Esophagus muscularis mucosa (tissue), 4 donors: Measurements from ENCODE around the gene TSPAN32. TPM values are rescaled to one million over a fixed set of nuclear protein-coding genes. Genes with fewer than 3 reads are reported as not detected.
"Not testable (repeated sequence)": the region's sequence is repeated elsewhere in the genome, so short reads cannot be mapped to it uniquely, and the experiment has no call there.

ENCODE experiments used
- DNase-seq: peaks from one replicate; pipeline ENCODE4 v3.0.0-alpha.2; 2017; ENCODE audit errors: extremely low spot score
- H3K27ac ChIP-seq, 4 donors: fragments of 200-600 bp; sonication (generic); replicated peaks in 1 of 4; 1 replicate in 3 of 4; 2 replicates in 1 of 4; pipeline ENCODE4 v1.5.1; 2016 to 2019; ENCODE audit warnings: mild to moderate bottlenecking in 1 of 4
- H3K27me3 ChIP-seq, 4 donors: fragments of 200-600 bp; sonication (generic); one replicate each; pipeline versions ENCODE4 v1.5.1 to v1.6.0; 2016 to 2019
- H3K36me3 ChIP-seq, 4 donors: fragments of 200-600 bp; sonication (generic); one replicate each; pipeline ENCODE4 v1.5.1; 2016 to 2019
- H3K4me1 ChIP-seq, 4 donors: fragments of 200-600 bp; sonication (generic); one replicate each; pipeline ENCODE4 v1.5.1; 2016 to 2019
- H3K4me3 ChIP-seq, 4 donors: fragments of 200-600 bp; sonication (generic); 1 replicate in 2 of 4; 2 replicates in 2 of 4; pipeline ENCODE4 v1.5.1; 2016 to 2019; ENCODE audit warnings: mild to moderate bottlenecking in 4 of 4, moderate library complexity in 1 of 4
- H3K9me3 ChIP-seq, 4 donors: fragments of 200-600 bp; sonication (generic); 1 replicate in 3 of 4; 2 replicates in 1 of 4; pipeline ENCODE4 v1.5.1; 2016 to 2019
- EP300 ChIP-seq: sonication (generic); formaldehyde crosslinking; IDR thresholded peaks from one replicate; pipeline ENCODE4 v1.6.1; 2017; ENCODE audit warnings: antibody characterized with exemption
- POLR2A ChIP-seq: fragments of 450-650 bp; IDR thresholded peaks from one replicate; pipeline ENCODE4 v1.6.1; 2017; ENCODE audit warnings: antibody characterized with exemption, moderate library complexity, mild to moderate bottlenecking, low read depth
- POLR2AphosphoS5 ChIP-seq, 2 donors: sonication (generic); formaldehyde crosslinking; IDR thresholded peaks; one replicate each; pipeline ENCODE4 v1.6.1; 2017; ENCODE audit warnings: antibody characterized with exemption in 2 of 2
- WGBS: methylation state at CpG from one replicate; pipeline ENCODE4 v1.1.5; 2018; 5-methylcytosine and 5-hydroxymethylcytosine counted together
- intact Hi-C: fragments of 100-400 bp; cut with DNase I; formaldehyde crosslinking; loops from one replicate; pipeline ENCODE4 v1.15.1; 2023
- total RNA-seq, 4 donors: library from RNA; depleted of rRNA; stranded (reverse); fragments of >200 nt; gene quantifications; one replicate each; pipeline versions ENCODE4 v1.1.0 to v1.2.1, GENCODE V29; 2016
- TF ChIP-seq, protein P1 (sequence below), 3 experiments: fragments of 200-600 bp in 2 of 3; fragments of 450-650 bp in 1 of 3; sonication (generic) in 2 of 3; IDR thresholded peaks; one replicate each; pipeline ENCODE4 v1.5.1; 2017 to 2019; ENCODE audit warnings: antibody characterized with exemption in 3 of 3, mild to moderate bottlenecking in 2 of 3, moderate library complexity in 1 of 3

The TSPAN32 gene
- total RNA-seq, 4 donors from 2014 or later = 0.52 to 3.5 (median 1.2) TPM; not detected in 1

DNA sequence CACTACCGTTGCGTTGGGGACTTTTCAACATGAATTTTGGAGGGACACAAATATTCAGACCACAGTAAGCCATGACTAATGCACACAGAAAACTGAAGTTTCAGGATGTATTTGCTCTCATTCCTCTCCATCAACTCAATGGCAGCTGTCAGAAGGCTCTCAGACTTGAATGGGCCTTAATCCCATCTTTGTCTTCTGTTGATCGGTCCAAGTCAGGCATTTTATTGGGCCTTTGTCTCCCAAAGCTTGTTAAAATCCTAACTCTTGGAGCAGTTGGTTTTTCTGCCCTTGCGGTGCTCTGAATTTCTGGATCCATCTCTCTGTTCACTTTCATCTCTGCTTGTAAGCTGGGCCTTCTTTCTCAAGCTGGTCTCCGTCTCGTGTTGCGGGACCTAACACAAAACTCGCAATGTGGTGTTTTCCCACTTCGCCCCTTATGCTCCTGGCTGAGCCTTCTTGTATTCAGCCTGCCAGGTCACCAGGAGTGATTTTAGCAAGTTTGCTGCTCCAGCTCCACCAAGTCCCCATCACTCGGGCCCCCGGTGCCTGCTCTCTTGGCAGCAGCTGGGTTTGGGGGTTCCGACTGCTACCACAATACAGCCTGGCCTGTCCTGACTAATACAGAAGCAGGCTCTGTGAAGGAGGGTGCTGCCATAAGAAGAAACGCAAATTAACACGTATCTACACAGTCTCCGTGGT is 27.0 kb downstream of the TSPAN32 start:
- TF ChIP-seq EP300 (no peak), POLR2A (no peak), POLR2AphosphoS5 (IDR thresholded peaks at IDR 0.05) (no peak)
- TF ChIP-seq, protein P1, sequence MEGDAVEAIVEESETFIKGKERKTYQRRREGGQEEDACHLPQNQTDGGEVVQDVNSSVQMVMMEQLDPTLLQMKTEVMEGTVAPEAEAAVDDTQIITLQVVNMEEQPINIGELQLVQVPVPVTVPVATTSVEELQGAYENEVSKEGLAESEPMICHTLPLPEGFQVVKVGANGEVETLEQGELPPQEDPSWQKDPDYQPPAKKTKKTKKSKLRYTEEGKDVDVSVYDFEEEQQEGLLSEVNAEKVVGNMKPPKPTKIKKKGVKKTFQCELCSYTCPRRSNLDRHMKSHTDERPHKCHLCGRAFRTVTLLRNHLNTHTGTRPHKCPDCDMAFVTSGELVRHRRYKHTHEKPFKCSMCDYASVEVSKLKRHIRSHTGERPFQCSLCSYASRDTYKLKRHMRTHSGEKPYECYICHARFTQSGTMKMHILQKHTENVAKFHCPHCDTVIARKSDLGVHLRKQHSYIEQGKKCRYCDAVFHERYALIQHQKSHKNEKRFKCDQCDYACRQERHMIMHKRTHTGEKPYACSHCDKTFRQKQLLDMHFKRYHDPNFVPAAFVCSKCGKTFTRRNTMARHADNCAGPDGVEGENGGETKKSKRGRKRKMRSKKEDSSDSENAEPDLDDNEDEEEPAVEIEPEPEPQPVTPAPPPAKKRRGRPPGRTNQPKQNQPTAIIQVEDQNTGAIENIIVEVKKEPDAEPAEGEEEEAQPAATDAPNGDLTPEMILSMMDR (IDR thresholded peaks at IDR 0.05) = no peak
- DNase-seq = no peak
- WGBS = 97% methylated on average over 13 of the region's 15 CpGs
- H3K9me3 ChIP-seq = no peaks in the 10 kb centered on the region
- H3K27me3 ChIP-seq = no peaks in the 10 kb centered on the region
- no peaks in the 10 kb centered on the region for H3K36me3 ChIP-seq
- intact Hi-C loops = no loop called here
- no peak overlapping the region for H3K4me3 ChIP-seq
- H3K4me1 ChIP-seq = peaks cover 0 to 10% (median 9%) of the 10 kb centered on the region in 4 donors
- no peak overlapping the region for H3K27ac ChIP-seq

DNA sequence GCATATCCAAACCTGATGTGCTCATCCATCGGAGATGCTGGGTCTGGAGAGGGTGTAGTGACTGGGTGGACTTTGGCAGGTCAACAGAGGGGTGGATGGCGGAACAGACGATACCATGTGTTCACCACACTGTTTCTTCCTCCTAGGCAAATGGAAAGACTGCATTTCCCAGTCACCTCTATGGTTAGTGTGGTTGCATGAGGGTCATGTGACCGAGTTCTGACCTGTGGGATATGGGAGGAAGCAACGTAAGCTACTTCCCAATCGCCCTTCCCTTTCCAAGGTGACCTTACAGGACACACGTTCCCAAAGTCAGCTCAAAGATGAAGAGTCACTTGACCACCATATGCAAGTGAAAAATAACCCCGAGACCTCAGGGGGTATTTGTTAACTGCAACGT is 27.7 kb downstream of the TSPAN32 start:
- no peak overlapping the region for H3K27ac ChIP-seq
- intact Hi-C loops = no loop called here
- H3K4me3 ChIP-seq = no peak overlapping the region
- H3K27me3 ChIP-seq = no peaks in the 10 kb centered on the region
- TF ChIP-seq POLR2AphosphoS5 (IDR thresholded peaks at IDR 0.05) = no peak
- TF ChIP-seq POLR2A = no peak
- TF ChIP-seq, protein P1 (IDR thresholded peaks at IDR 0.05) = no peak
- TF ChIP-seq EP300 = no peak
- peaks cover 0 to 10% (median 9%) of the 10 kb centered on the region in 4 donors for H3K4me1 ChIP-seq
- 84% methylated on average over 9 of the region's 9 CpGs for WGBS
- H3K9me3 ChIP-seq = no peaks in the 10 kb centered on the region
- no peak for DNase-seq
- H3K36me3 ChIP-seq = no peaks in the 10 kb centered on the region

DNA sequence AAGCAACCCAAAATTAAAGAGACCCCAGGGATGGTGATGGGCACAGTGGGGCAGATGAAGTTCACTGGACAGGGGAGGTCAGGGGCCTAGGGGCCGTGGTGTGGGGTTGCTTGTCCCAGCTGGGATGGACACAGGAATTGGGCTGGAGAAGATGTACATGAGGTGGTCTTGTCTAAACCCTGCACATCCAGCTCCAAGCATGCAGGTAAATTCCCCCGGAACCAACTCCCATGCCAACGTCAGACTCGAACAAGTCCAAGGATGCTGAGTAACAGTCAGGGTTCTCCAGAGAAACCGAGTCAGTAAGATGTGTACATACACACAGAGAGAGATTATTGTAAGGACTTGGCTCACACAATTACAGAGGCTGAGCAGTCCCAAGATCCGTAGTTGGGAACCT is 28.9 kb downstream of the TSPAN32 start:
- H3K36me3 ChIP-seq = no peaks in the 10 kb centered on the region
- no peak overlapping the region for H3K27ac ChIP-seq
- H3K9me3 ChIP-seq = no peaks in the 10 kb centered on the region
- 93% methylated on average over 6 of the region's 6 CpGs for WGBS
- no peaks in the 10 kb centered on the region for H3K27me3 ChIP-seq
- H3K4me1 ChIP-seq = peaks cover 0 to 5% (median 4%) of the 10 kb centered on the region in 4 donors
- TF ChIP-seq, protein P1 (IDR thresholded peaks at IDR 0.05) = no peak
- TF ChIP-seq POLR2A = no peak
- no peak for TF ChIP-seq POLR2AphosphoS5 (IDR thresholded peaks at IDR 0.05)
- no peak for TF ChIP-seq EP300
- intact Hi-C loops = no loop called here
- no peak for DNase-seq
- H3K4me3 ChIP-seq = no peak overlapping the region

DNA sequence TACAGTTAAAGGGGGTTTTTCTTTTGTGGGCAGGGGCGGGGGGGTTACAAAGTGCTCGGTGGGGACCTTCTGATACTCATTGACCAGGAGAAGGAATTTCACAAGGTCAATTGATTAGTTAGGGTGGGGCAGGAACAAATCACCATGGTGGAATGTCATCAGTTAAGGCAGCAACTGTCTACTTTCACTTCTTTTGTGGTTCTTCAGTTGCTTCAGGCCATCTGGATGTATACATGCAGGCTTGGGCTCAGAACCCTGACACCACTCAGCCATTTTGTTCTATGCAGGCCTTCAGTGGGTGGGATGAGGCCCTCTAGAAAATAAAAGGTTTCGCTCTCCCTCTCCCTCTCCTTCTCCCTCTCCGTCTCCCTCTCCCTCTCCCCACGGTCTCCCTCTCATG is 29.6 kb downstream of the TSPAN32 start:
- TF ChIP-seq POLR2AphosphoS5 (IDR thresholded peaks at IDR 0.05) (no peak), EP300 (no peak), POLR2A (no peak)
- TF ChIP-seq, protein P1 (IDR thresholded peaks at IDR 0.05) = no peak
- Histone ChIP-seq H3K27me3 (no peaks in the 10 kb centered on the region), H3K9me3 (no peaks in the 10 kb centered on the region), H3K4me3 (no peak overlapping the region), H3K36me3 (no peaks in the 10 kb centered on the region), H3K27ac (no peak overlapping the region), H3K4me1 (peaks cover 0 to 3% (median 0%) of the 10 kb centered on the region in 4 donors)
- WGBS = 92% methylated on average over 5 of the region's 5 CpGs
- intact Hi-C loops = no loop called here
- DNase-seq = no peak

DNA sequence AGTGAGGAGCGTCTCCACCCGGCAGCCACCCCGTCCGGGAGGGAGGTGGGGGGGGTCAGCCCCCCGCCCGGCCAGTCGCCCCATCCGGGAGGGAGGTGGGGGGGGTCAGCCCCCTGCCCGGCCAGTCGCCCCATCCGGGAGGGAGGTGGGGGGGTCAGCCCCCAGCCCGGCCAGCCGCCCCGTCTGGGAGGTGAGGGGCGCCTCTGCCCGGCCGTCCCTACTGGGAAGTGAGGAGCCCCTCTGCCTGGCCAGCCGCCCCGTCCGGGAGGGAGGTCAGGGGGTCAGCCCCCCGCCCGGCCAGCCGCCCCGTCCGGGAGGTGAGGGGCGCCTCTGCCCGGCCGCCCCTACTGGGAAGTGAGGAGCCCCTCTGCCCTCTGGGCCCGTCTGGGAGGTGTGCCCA is 30.8 kb downstream of the TSPAN32 start:
- H3K27me3 ChIP-seq, H3K4me3 ChIP-seq, H3K9me3 ChIP-seq, intact Hi-C loops, H3K4me1 ChIP-seq, H3K27ac ChIP-seq, H3K36me3 ChIP-seq, DNase-seq: not testable (repeated sequence)
- WGBS = 100% methylated on average over 2 of the region's 29 CpGs

DNA sequence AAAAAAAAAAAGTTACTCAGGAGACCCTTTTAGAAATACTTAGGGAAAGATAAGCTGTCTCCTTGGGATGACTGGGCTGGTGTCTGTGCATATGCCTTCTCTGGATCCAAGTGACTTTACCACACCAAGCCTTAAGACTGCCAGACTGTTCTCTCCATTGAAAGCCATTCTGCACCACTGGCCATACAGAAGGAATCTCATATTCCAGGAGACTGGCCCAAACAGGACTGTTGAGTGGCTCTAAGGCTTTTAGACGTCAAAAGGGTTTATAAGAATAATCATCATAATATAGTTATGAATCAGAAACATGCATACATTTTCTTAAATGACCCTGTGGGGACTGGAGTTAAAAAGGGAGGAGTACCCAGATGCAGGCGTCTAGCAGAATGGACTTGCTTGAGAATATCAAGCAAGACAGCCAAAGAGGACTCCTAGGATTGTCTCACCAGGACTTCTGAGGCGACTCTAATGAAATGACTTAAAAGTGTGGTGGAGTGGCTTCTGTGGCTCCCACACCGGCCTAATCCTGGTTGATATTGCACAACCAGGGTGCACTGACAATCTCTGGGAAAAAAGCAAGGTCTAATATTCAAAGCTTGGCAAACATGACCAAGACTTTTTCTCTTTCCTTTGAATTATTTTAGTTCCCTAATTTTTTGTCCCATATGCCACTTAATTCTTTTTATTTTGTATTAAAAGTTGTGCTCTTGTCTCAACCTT is 31.8 kb downstream of the TSPAN32 start:
- H3K9me3 ChIP-seq, DNase-seq, intact Hi-C loops, H3K4me3 ChIP-seq, H3K36me3 ChIP-seq, H3K27me3 ChIP-seq, H3K27ac ChIP-seq, H3K4me1 ChIP-seq: not testable (repeated sequence)
- WGBS = 75% methylated on average over 2 of the region's 4 CpGs

DNA sequence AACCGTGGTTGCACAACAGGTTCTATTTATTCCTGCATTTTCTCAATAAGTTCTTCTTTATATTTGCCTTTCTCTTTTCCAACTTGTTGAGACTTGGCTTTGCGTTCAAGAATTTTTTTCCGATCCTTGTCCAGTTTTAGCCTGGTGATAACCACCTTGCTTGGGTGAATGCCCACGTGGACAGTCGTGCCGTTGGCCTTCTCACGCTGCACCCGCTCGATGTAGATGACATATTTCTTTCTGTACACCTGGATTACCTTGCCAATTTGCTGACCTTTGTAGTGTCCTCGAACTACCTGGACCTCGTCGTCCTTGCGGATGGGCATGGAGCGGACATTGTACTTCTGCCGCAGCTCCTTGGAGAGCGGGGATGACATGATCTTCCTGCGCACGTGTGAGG is 33.5 kb downstream of the TSPAN32 start:
- H3K27me3 ChIP-seq, H3K9me3 ChIP-seq, H3K27ac ChIP-seq, intact Hi-C loops, DNase-seq, H3K4me1 ChIP-seq, H3K36me3 ChIP-seq, H3K4me3 ChIP-seq: not testable (repeated sequence)
- 87% methylated on average over 17 of the region's 18 CpGs for WGBS

DNA sequence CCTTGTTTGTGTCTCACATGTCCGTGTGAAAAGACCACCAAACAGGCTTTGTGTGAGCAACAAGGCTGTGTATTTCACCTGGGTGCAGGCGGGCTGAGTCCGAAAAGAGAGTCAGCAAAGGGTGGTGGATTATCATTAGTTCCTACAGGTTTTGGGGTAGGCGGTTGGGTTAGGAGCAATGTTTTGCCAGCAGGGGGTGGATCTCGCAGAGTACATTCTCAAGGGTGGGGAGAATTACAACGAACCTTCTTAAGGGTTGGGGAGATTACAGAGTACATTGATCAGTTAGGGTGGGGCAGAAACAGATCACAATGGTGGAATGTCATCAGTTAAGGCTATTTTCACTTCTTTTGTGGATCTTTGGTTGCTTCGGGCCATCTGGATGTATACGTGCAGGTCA is 36.9 kb downstream of the TSPAN32 start:
- H3K36me3 ChIP-seq, H3K27me3 ChIP-seq, DNase-seq, H3K4me1 ChIP-seq, intact Hi-C loops, H3K27ac ChIP-seq, H3K9me3 ChIP-seq, H3K4me3 ChIP-seq: not testable (repeated sequence)
- WGBS = 88% methylated on average over 8 of the region's 8 CpGs
